H1 (cell line): ENCODE results near the gene SNRPA1.
A peak's percentile ranks its signal among the peaks of the same experiment; 100 is the strongest.

ENCODE experiments used
- MAFK ChIP-seq: IDR thresholded peaks from 2 replicates; pipeline ENCODE4 v1.6.1; 2012; ENCODE audit warnings: low read depth, mild to moderate bottlenecking, improper control_type of control experiment, low read length
- NRF1 ChIP-seq: IDR thresholded peaks from 2 replicates; pipeline ENCODE4 v1.6.1; 2011; ENCODE audit warnings: mild to moderate bottlenecking, low read depth, low read length, improper control_type of control experiment
- TAF1 ChIP-seq: IDR thresholded peaks from 2 replicates; pipeline ENCODE4 v1.6.1; 2011; ENCODE audit warnings: mild to moderate bottlenecking, low read depth, low read length
- USF2 ChIP-seq: IDR thresholded peaks from 2 replicates; pipeline ENCODE4 v1.6.1; 2011; ENCODE audit warnings: low read length, improper control_type of control experiment

GRCh38 chr15:101294731-101295606 lies at the start of gene SNRPA1:
- TF ChIP-seq NRF1, result peak; percentile 11; the same call in 1 of the 2 replicates
- no peak for TF ChIP-seq MAFK
- peak; percentile 85 for TF ChIP-seq TAF1
- TF ChIP-seq USF2, result no peak
